HG03354 (cell line): Measurements from ENCODE around the gene NTMT2.

Experiments used
- ATAC-seq: cut with Tn5 transposase; IDR thresholded peaks from one replicate; pipeline ENCODE4 v1.9.1; 2021; ENCODE audit warnings: mild to moderate bottlenecking; ENCODE audit not compliant: unreplicated experiment, poor library complexity, severe bottlenecking

The NTMT2 gene

GRCh38 chr1:170200621-170201397, 55.0 kb downstream of the NTMT2 start:
- no peak for ATAC-seq

- no peak for ATAC-seq
Measured at GRCh38 chr1:170203693-170204092, 57.9 kb downstream of the NTMT2 start.

GRCh38 chr1:170204121-170204520, 58.4 kb downstream of the NTMT2 start:
- ATAC-seq, result no peak

- ATAC-seq, result no peak
Measured at GRCh38 chr1:170205301-170205700, 59.5 kb downstream of the NTMT2 start.

DNA sequence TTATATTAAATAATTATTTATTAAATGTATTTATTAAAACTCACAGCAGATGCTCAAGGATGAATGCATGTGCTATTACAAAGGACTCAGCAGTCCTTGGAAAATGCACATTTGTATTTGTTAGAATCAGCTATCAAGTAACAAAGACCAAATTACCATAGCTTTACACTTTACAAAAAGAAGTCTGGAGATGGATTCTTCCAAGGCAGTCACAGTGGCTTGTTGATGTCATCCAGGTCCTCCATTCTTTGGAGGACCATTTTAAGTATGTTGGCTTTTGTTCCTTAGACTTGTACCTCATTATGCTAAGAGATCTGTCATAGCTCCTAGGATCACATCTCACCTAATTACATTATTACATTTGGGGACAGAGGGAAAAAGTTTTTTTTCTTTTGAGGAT, 63.4 kb downstream of the NTMT2 start:
- no peak for ATAC-seq

GRCh38 chr1:170210142-170210541, 64.4 kb downstream of the NTMT2 start:
- no peak for ATAC-seq

DNA sequence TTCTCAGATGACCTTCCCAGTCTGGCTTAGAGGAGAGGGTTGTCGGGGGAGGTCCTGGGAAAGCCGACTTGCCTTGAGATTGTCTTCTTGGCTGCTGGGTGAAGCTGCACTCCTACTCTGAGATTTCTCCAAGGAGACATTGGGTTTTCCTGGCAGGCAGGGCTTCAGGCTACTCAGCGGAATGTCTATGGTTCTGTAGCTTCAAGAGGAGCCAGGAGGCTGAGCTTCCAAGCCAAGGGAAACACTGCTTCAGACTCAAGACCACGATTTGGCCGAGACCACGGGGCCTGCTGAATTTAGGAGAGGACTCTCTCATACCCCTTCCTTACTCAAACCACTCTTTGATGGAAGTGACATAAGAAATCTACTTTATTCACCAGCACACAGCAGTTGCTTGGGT, 67.8 kb downstream of the NTMT2 start:
- no peak for ATAC-seq

DNA sequence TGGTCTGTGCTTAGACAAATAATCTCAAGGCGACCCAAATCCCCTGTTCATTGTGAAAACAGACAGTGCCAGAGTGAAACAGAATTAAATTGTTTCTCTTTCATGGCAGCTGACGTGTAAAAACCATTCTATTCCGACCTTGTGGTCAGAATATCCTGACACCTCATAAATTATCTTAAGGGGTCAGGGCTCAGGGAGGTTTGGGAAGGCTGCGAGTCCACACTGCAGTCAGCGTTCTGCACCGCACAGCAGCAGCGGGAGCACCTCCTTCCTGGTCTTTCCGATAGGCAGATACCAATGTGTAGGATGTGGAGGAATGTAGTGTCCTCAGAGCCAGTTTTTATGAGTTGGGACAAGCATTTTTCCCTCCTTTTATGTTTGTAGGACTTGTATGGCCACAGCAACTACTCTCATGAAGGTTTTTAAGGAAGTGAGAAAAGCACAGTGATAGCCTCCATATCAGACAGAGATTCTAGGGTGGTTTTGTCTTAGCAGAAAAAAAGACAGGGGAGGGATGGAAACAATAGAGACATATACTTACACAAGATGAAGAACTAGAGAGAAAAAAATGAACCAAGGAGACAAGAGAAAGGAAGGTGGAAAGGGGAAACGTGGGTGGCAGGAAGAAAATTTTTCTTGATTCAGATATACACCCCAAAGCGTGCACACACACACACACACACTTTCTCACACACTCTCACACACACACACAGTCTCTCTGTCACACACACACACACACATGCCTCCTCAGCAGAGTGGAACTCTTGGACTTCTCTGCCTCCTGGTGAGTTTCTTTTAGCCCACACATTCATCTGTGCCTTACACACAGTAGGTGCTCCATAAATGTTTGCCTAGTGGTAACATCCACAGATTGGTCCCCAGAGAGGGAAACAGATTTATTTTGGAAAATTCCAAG, 68.6 kb downstream of the NTMT2 start:
- ATAC-seq, result no peak

- ATAC-seq, result no peak
Measured at GRCh38 chr1:170215072-170215885, 69.5 kb downstream of the NTMT2 start.

DNA sequence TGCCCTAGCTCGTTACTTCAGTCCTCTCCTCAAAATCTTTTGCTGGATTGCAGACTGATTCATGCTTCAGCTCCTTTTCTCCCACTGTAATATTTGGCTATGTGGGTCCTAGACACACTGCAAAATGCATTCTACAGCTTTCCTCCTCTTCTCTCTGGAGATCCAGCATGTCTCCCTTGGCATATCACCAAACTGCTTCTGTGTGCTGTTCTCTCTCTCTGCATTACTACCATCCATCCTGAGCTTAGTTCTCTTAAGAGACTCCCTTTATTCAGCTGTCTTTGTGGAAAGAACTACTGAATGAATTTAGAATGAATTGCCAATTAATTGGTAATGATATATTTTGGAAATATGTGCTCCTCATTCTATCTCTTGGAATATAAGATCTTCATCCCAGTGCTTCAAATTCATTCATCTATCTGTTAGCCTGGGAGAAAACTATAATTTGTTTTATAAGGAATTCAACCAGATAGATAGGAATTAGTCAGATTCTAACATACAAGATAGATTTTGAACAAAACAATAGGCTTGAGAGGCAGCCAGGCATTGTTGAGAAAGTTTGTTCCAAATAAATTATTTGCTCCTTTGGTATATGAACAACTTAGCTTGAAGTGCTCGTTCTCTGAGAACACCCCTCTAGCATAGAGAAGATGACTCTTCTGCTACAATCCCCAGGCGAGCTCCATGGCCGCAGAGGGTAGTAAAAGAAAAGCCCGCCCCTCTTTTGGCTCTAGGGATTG, 71.9 kb downstream of the NTMT2 start:
- ATAC-seq, result no peak

- ATAC-seq, result no peak
Measured at GRCh38 chr1:170218257-170218650, 72.5 kb downstream of the NTMT2 start.
